Measurements from ENCODE around the gene PSORS1C1.
"Not testable (repeated sequence)": the region's sequence is repeated elsewhere in the genome, so short reads cannot be mapped to it uniquely, and the experiment has no call there.

Gene PSORS1C1
- 0 reads per million in 3 donors for total RNA-seq

GRCh38 chr6:31114541-31114878 is at the start of gene PSORS1C1:
TSS of gene PSORS1C1 (plus strand) at chr6:31114800. CDS start at chr6:31129633, 14,833 bp downstream.
- no peaks in the 10 kb centered on the region for H3K36me3 ChIP-seq (ENCODE audit: control insufficient read depth, insufficient read depth, low read length)
- H3K27ac ChIP-seq (ENCODE audit: insufficient read depth, low read length, poor library complexity, severe bottlenecking): no peak within 1 kb of the TSS
- H3K4me1 ChIP-seq (ENCODE audit: control insufficient read depth, insufficient read depth, low read length, poor library complexity, severe bottlenecking): no peaks in the 10 kb centered on the region
- H3K9me3 ChIP-seq (ENCODE audit: control insufficient read depth, low read length): no peaks in the 10 kb centered on the region
- no peak for DNase-seq
- no peak within 1 kb of the TSS for H3K4me3 ChIP-seq (ENCODE audit: insufficient read depth, low read depth, low read length, poor library complexity, severe bottlenecking)
- no peaks in the 10 kb centered on the region for H3K27me3 ChIP-seq (replicated peaks; ENCODE audit: control insufficient read depth, insufficient read depth, low read length, poor library complexity, severe bottlenecking)

GRCh38 chr6:31065556-31065955 is 49.0 kb upstream of the PSORS1C1 start:
- no peaks in the 10 kb centered on the region for H3K27me3 ChIP-seq (replicated peaks; ENCODE audit: control insufficient read depth, insufficient read depth, low read length, poor library complexity, severe bottlenecking)
- no peaks in the 10 kb centered on the region for H3K4me1 ChIP-seq (ENCODE audit: control insufficient read depth, insufficient read depth, low read length, poor library complexity, severe bottlenecking)
- H3K27ac ChIP-seq (ENCODE audit: insufficient read depth, low read length, poor library complexity, severe bottlenecking): no peak overlapping the region
- H3K9me3 ChIP-seq (ENCODE audit: control insufficient read depth, low read length): no peaks in the 10 kb centered on the region
- H3K36me3 ChIP-seq (ENCODE audit: control insufficient read depth, insufficient read depth, low read length): no peaks in the 10 kb centered on the region
- no peak for DNase-seq
- no peak overlapping the region for H3K4me3 ChIP-seq (ENCODE audit: insufficient read depth, low read depth, low read length, poor library complexity, severe bottlenecking)

GRCh38 chr6:31067028-31067427 is 47.6 kb upstream of the PSORS1C1 start:
- not testable (repeated sequence) for H3K9me3 ChIP-seq (ENCODE audit: control insufficient read depth, low read length); DNase-seq; H3K4me3 ChIP-seq (ENCODE audit: insufficient read depth, low read depth, low read length, poor library complexity, severe bottlenecking); H3K27ac ChIP-seq (ENCODE audit: insufficient read depth, low read length, poor library complexity, severe bottlenecking); H3K27me3 ChIP-seq (replicated peaks; ENCODE audit: control insufficient read depth, insufficient read depth, low read length, poor library complexity, severe bottlenecking); H3K36me3 ChIP-seq (ENCODE audit: control insufficient read depth, insufficient read depth, low read length); H3K4me1 ChIP-seq (ENCODE audit: control insufficient read depth, insufficient read depth, low read length, poor library complexity, severe bottlenecking)

GRCh38 chr6:31067891-31068668 is 46.5 kb upstream of the PSORS1C1 start:
- H3K9me3 ChIP-seq (ENCODE audit: control insufficient read depth, low read length); H3K27ac ChIP-seq (ENCODE audit: insufficient read depth, low read length, poor library complexity, severe bottlenecking); H3K27me3 ChIP-seq (replicated peaks; ENCODE audit: control insufficient read depth, insufficient read depth, low read length, poor library complexity, severe bottlenecking); H3K4me1 ChIP-seq (ENCODE audit: control insufficient read depth, insufficient read depth, low read length, poor library complexity, severe bottlenecking); H3K36me3 ChIP-seq (ENCODE audit: control insufficient read depth, insufficient read depth, low read length); H3K4me3 ChIP-seq (ENCODE audit: insufficient read depth, low read depth, low read length, poor library complexity, severe bottlenecking); DNase-seq: not testable (repeated sequence)

GRCh38 chr6:31068669-31069340 is 45.8 kb upstream of the PSORS1C1 start:
- Histone ChIP-seq H3K27ac (ENCODE audit: insufficient read depth, low read length, poor library complexity, severe bottlenecking) (no peak overlapping the region), H3K27me3 (replicated peaks; ENCODE audit: control insufficient read depth, insufficient read depth, low read length, poor library complexity, severe bottlenecking) (no peaks in the 10 kb centered on the region), H3K4me1 (ENCODE audit: control insufficient read depth, insufficient read depth, low read length, poor library complexity, severe bottlenecking) (no peaks in the 10 kb centered on the region), H3K4me3 (ENCODE audit: insufficient read depth, low read depth, low read length, poor library complexity, severe bottlenecking) (no peak overlapping the region), H3K9me3 (ENCODE audit: control insufficient read depth, low read length) (no peaks in the 10 kb centered on the region), H3K36me3 (ENCODE audit: control insufficient read depth, insufficient read depth, low read length) (no peaks in the 10 kb centered on the region)
- peak; percentile 15 to 56 (median 39) for DNase-seq

GRCh38 chr6:31070711-31071197 is 43.8 kb upstream of the PSORS1C1 start:
- no peak overlapping the region for H3K27ac ChIP-seq (ENCODE audit: insufficient read depth, low read length, poor library complexity, severe bottlenecking)
- H3K4me1 ChIP-seq (ENCODE audit: control insufficient read depth, insufficient read depth, low read length, poor library complexity, severe bottlenecking): no peaks in the 10 kb centered on the region
- H3K9me3 ChIP-seq (ENCODE audit: control insufficient read depth, low read length): no peaks in the 10 kb centered on the region
- no peak for DNase-seq
- no peaks in the 10 kb centered on the region for H3K27me3 ChIP-seq (replicated peaks; ENCODE audit: control insufficient read depth, insufficient read depth, low read length, poor library complexity, severe bottlenecking)
- no peaks in the 10 kb centered on the region for H3K36me3 ChIP-seq (ENCODE audit: control insufficient read depth, insufficient read depth, low read length)
- H3K4me3 ChIP-seq (ENCODE audit: insufficient read depth, low read depth, low read length, poor library complexity, severe bottlenecking): no peak overlapping the region

- H3K27ac ChIP-seq (ENCODE audit: insufficient read depth, low read length, poor library complexity, severe bottlenecking): no peak overlapping the region
- H3K36me3 ChIP-seq (ENCODE audit: control insufficient read depth, insufficient read depth, low read length): no peaks in the 10 kb centered on the region
- H3K27me3 ChIP-seq (replicated peaks; ENCODE audit: control insufficient read depth, insufficient read depth, low read length, poor library complexity, severe bottlenecking): no peaks in the 10 kb centered on the region
- no peaks in the 10 kb centered on the region for H3K9me3 ChIP-seq (ENCODE audit: control insufficient read depth, low read length)
- no peak for DNase-seq
- H3K4me3 ChIP-seq (ENCODE audit: insufficient read depth, low read depth, low read length, poor library complexity, severe bottlenecking): no peak overlapping the region
- H3K4me1 ChIP-seq (ENCODE audit: control insufficient read depth, insufficient read depth, low read length, poor library complexity, severe bottlenecking): peaks cover under 1% of the 10 kb centered on the region
Observed at GRCh38 chr6:31074401-31074800, 40.2 kb upstream of the PSORS1C1 start.

GRCh38 chr6:31075528-31075927 is 39.1 kb upstream of the PSORS1C1 start:
- no peak for DNase-seq
- H3K4me1 ChIP-seq (ENCODE audit: control insufficient read depth, insufficient read depth, low read length, poor library complexity, severe bottlenecking): peaks cover 6% of the 10 kb centered on the region
- H3K27ac ChIP-seq (ENCODE audit: insufficient read depth, low read length, poor library complexity, severe bottlenecking): no peak overlapping the region
- no peak overlapping the region for H3K4me3 ChIP-seq (ENCODE audit: insufficient read depth, low read depth, low read length, poor library complexity, severe bottlenecking)
- H3K36me3 ChIP-seq (ENCODE audit: control insufficient read depth, insufficient read depth, low read length): no peaks in the 10 kb centered on the region
- H3K27me3 ChIP-seq (replicated peaks; ENCODE audit: control insufficient read depth, insufficient read depth, low read length, poor library complexity, severe bottlenecking): no peaks in the 10 kb centered on the region
- no peaks in the 10 kb centered on the region for H3K9me3 ChIP-seq (ENCODE audit: control insufficient read depth, low read length)

- no peaks in the 10 kb centered on the region for H3K36me3 ChIP-seq (ENCODE audit: control insufficient read depth, insufficient read depth, low read length)
- no peak for DNase-seq
- no peaks in the 10 kb centered on the region for H3K27me3 ChIP-seq (replicated peaks; ENCODE audit: control insufficient read depth, insufficient read depth, low read length, poor library complexity, severe bottlenecking)
- peaks cover 6% of the 10 kb centered on the region for H3K4me1 ChIP-seq (ENCODE audit: control insufficient read depth, insufficient read depth, low read length, poor library complexity, severe bottlenecking)
- H3K9me3 ChIP-seq (ENCODE audit: control insufficient read depth, low read length): no peaks in the 10 kb centered on the region
- no peak overlapping the region for H3K27ac ChIP-seq (ENCODE audit: insufficient read depth, low read length, poor library complexity, severe bottlenecking)
- H3K4me3 ChIP-seq (ENCODE audit: insufficient read depth, low read depth, low read length, poor library complexity, severe bottlenecking): no peak overlapping the region
Observed at GRCh38 chr6:31076611-31077010, 38.0 kb upstream of the PSORS1C1 start.

- no peaks in the 10 kb centered on the region for H3K9me3 ChIP-seq (ENCODE audit: control insufficient read depth, low read length)
Observed at GRCh38 chr6:31079656-31080261, 34.8 kb upstream of the PSORS1C1 start.

More at GRCh38 chr6:31079656-31080261, 34.8 kb upstream of the PSORS1C1 start:
- Histone ChIP-seq H3K4me3 (ENCODE audit: insufficient read depth, low read depth, low read length, poor library complexity, severe bottlenecking) (peak overlapping the region; percentile 20), H3K27me3 (replicated peaks; ENCODE audit: control insufficient read depth, insufficient read depth, low read length, poor library complexity, severe bottlenecking) (no peaks in the 10 kb centered on the region), H3K27ac (ENCODE audit: insufficient read depth, low read length, poor library complexity, severe bottlenecking) (no peak overlapping the region), H3K36me3 (ENCODE audit: control insufficient read depth, insufficient read depth, low read length) (no peaks in the 10 kb centered on the region), H3K4me1 (ENCODE audit: control insufficient read depth, insufficient read depth, low read length, poor library complexity, severe bottlenecking) (peaks cover 6% of the 10 kb centered on the region)
- DNase-seq: peak; percentile 14 to 34 (median 33)
